ENCODE results near the gene NPAS3.

- TF ChIP-seq CTCF (conservative IDR thresholded peaks at IDR 0.05; ENCODE audit: low read length) (no peak), EZH2phosphoT487 (IDR thresholded peaks at IDR 0.05; ENCODE audit: borderline replicate concordance) (no peak)
Measured at GRCh38 chr14:33709283-33709682, 770.6 kb downstream of the NPAS3 start.

All from Loucy (cell line).